H9 (cell line): ENCODE data around the gene CYTL1. TPM values are rescaled to one million over a fixed set of nuclear protein-coding genes. Genes with fewer than 3 reads are reported as not detected.

ENCODE experiments used
- DNase-seq: peaks from one replicate; pipeline ENCODE4 v3.0.0-alpha.2; 2017
- H2AFZ ChIP-seq: one replicate; pipeline ENCODE4 v1.6.1; 2013; ENCODE audit warnings: mild to moderate bottlenecking, low read length, control low read depth, moderate library complexity
- H2AK5ac ChIP-seq: 2 replicates; pipeline ENCODE4 v1.6.1; 2013; ENCODE audit warnings: low read length, control low read depth, mixed read lengths; ENCODE audit not compliant: insufficient read length
- H2BK120ac ChIP-seq: one replicate; pipeline ENCODE4 v1.6.1; 2013; ENCODE audit warnings: low read depth, mild to moderate bottlenecking, low read length, control low read depth, inconsistent platforms; ENCODE audit not compliant: poor library complexity, severe bottlenecking
- H2BK12ac ChIP-seq: 2 replicates; pipeline ENCODE4 v1.6.1; 2013; ENCODE audit warnings: low read length, control low read depth, mixed read lengths, low read depth; ENCODE audit not compliant: insufficient read length
- H2BK15ac ChIP-seq: 2 replicates; pipeline ENCODE4 v1.6.1; 2013; ENCODE audit warnings: low read depth, low read length, control low read depth
- H2BK20ac ChIP-seq: one replicate; pipeline ENCODE4 v1.6.1; 2013; ENCODE audit warnings: low read depth, mild to moderate bottlenecking, low read length, control low read depth, inconsistent platforms; ENCODE audit not compliant: poor library complexity, severe bottlenecking
- H2BK5ac ChIP-seq: 2 replicates; pipeline ENCODE4 v1.6.1; 2013; ENCODE audit warnings: low read length, control low read depth, mixed read lengths; ENCODE audit not compliant: insufficient read length
- H3K14ac ChIP-seq: 2 replicates; pipeline ENCODE4 v1.6.1; 2013; ENCODE audit warnings: low read length, control low read depth; ENCODE audit not compliant: insufficient read depth
- H3K18ac ChIP-seq: 2 replicates; pipeline ENCODE4 v1.6.1; 2013; ENCODE audit warnings: low read depth, mild to moderate bottlenecking, mixed read lengths, low read length, control low read depth; ENCODE audit not compliant: insufficient read length
- H3K23ac ChIP-seq: 2 replicates; pipeline ENCODE4 v1.6.1; 2013; ENCODE audit warnings: low read length, control low read depth, mixed read lengths, low read depth; ENCODE audit not compliant: insufficient read length
- H3K23me2 ChIP-seq: 2 replicates; pipeline ENCODE4 v1.6.1; 2013; ENCODE audit warnings: low read depth, mild to moderate bottlenecking, mixed read lengths, low read length, control low read depth; ENCODE audit not compliant: insufficient read length, poor library complexity, severe bottlenecking
- H3K27ac ChIP-seq: 2 replicates; pipeline ENCODE4 v1.5.1; 2013; ENCODE audit warnings: low read length, control low read depth, mixed read lengths, low read depth; ENCODE audit not compliant: insufficient read length
- H3K27me3 ChIP-seq: 2 replicates; pipeline ENCODE4 v1.6.1; 2013; ENCODE audit warnings: low read length, control low read depth, inconsistent platforms; ENCODE audit not compliant: insufficient read depth
- H3K4ac ChIP-seq: 2 replicates; pipeline ENCODE4 v1.6.1; 2013; ENCODE audit warnings: low read depth, mild to moderate bottlenecking, control low read depth, inconsistent platforms, low read length, moderate library complexity
- H3K4me1 ChIP-seq: 2 replicates; pipeline ENCODE4 v1.6.1; 2013; ENCODE audit warnings: low read length, control low read depth, inconsistent platforms; ENCODE audit not compliant: insufficient read depth
- H3K4me2 ChIP-seq: 2 replicates; pipeline ENCODE4 v1.6.1; 2013; ENCODE audit warnings: low read length, control low read depth, mixed read lengths; ENCODE audit not compliant: insufficient read length, insufficient read depth
- H3K56ac ChIP-seq: 2 replicates; pipeline ENCODE4 v1.6.1; 2013; ENCODE audit warnings: low read depth, mild to moderate bottlenecking, mixed read lengths, low read length, control low read depth; ENCODE audit not compliant: insufficient read length
- H3K79me1 ChIP-seq: 2 replicates; pipeline ENCODE4 v1.6.1; 2013; ENCODE audit warnings: low read depth, mild to moderate bottlenecking, moderate library complexity, low read length, control low read depth, inconsistent platforms; ENCODE audit not compliant: insufficient read depth, poor library complexity, severe bottlenecking
- H3K79me2 ChIP-seq: 2 replicates; pipeline ENCODE4 v1.6.1; 2013; ENCODE audit warnings: low read length, control low read depth, inconsistent platforms; ENCODE audit not compliant: insufficient read depth
- H3K9ac ChIP-seq: 2 replicates; pipeline ENCODE4 v1.6.1; 2013; ENCODE audit warnings: low read length, control low read depth, mixed read lengths; ENCODE audit not compliant: insufficient read length; ENCODE audit errors: extremely low read depth
- H3K9me3 ChIP-seq: one replicate; pipeline ENCODE4 v1.6.1; 2013; ENCODE audit warnings: low read depth, low read length, inconsistent platforms; ENCODE audit not compliant: control insufficient read depth
- H3T11ph ChIP-seq: one replicate; pipeline ENCODE4 v1.6.1; 2013; ENCODE audit warnings: mild to moderate bottlenecking, low read length, control low read depth, inconsistent platforms
- H4K20me1 ChIP-seq: one replicate; pipeline ENCODE4 v1.6.1; 2013; ENCODE audit not compliant: control insufficient read depth, insufficient read length, insufficient read depth
- H4K5ac ChIP-seq: 2 replicates; pipeline ENCODE4 v1.6.1; 2013; ENCODE audit warnings: low read depth, mild to moderate bottlenecking, mixed read lengths, low read length, control low read depth; ENCODE audit not compliant: insufficient read length
- H4K8ac ChIP-seq: replicated peaks from 2 replicates; pipeline ENCODE4 v1.6.1; 2013; ENCODE audit warnings: low read length, control low read depth, mixed read lengths, low read depth; ENCODE audit not compliant: insufficient read length
- H4K91ac ChIP-seq: 2 replicates; pipeline ENCODE4 v1.6.1; 2013; ENCODE audit warnings: low read depth, mild to moderate bottlenecking, moderate library complexity, mixed read lengths, low read length, control low read depth; ENCODE audit not compliant: insufficient read length
- H3K27ac Mint-ChIP-seq, 3 experiments: 2 replicates in 2 of 3; 3 replicates in 1 of 3; pipeline ENCODE4 v1.8.0; 2020 to 2021; ENCODE audit warnings: mixed read lengths in 3 of 3, mild to moderate bottlenecking in 1 of 3, moderate library complexity in 1 of 3
- H3K27me3 Mint-ChIP-seq: 2 replicates; pipeline ENCODE4 v1.8.0; 2021; ENCODE audit warnings: low read depth, mild to moderate bottlenecking, moderate library complexity, mixed read lengths
- H3K36me3 Mint-ChIP-seq, 3 experiments: 2 replicates in 2 of 3; 3 replicates in 1 of 3; pipeline ENCODE4 v1.8.0; 2020 to 2021; ENCODE audit warnings: low read depth in 3 of 3, mixed read lengths in 3 of 3; ENCODE audit not compliant: insufficient read depth in 1 of 3
- H3K4me1 Mint-ChIP-seq, 2 experiments: 2 replicates each; pipeline ENCODE4 v1.8.0; 2020; ENCODE audit warnings: mixed read lengths in 2 of 2
- H3K4me3 Mint-ChIP-seq, 2 experiments: 2 replicates in 1 of 2; 3 replicates in 1 of 2; pipeline ENCODE4 v1.8.0; 2020 to 2021; ENCODE audit warnings: mild to moderate bottlenecking in 2 of 2, mixed read lengths in 2 of 2, moderate library complexity in 1 of 2
- H3K9me3 Mint-ChIP-seq, 2 experiments: 2 replicates in 1 of 2; 3 replicates in 1 of 2; pipeline ENCODE4 v1.8.0; 2020; ENCODE audit warnings: mild to moderate bottlenecking in 2 of 2, mixed read lengths in 2 of 2, moderate library complexity in 1 of 2
- WGBS: extraction: QIAGEN DNeasy Blood & Tissue Kit; methylation state at CpG from one replicate; pipeline ENCODE4 v1.1.7; 2013; ENCODE audit warnings: missing lambda C conversion rate, low lambda C conversion rate, mixed read lengths; ENCODE audit not compliant: insufficient read length; ENCODE audit errors: extremely low coverage; 5-methylcytosine and 5-hydroxymethylcytosine counted together
- total RNA-seq: library from RNA; stranded (reverse); gene quantifications from 2 replicates; pipeline ENCODE4 v1.2.1, GENCODE V29; 2021
- TF ChIP-seq, protein P1 (sequence below): fragments of 200-600 bp; sonication (generic); conservative IDR thresholded peaks from 3 replicates; pipeline ENCODE4 v1.8.0; 2021; ENCODE audit warnings: antibody characterized with exemption, mild to moderate bottlenecking

Gene CYTL1
- total RNA-seq, 1 experiment from 2014 or later: 1.7 TPM

DNA sequence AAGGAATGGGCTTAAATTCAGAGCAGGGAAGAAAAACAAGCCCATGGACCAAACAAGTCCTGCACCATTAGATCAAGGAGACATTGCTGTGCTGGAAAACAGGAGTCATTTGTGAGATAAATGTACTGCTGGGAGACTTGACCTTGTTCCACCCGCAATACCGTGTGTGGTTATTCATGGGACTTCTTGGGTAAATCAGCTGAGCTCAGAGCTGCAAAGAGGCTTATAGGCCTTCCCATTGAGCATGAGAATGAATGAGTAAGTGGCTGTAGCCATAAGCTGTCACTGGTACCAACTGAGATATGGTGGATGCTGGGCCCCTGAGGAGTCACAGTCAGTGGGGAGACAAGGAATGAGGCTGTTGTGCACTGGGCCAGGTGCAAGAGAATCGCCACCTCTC, 2.3 kb upstream of the CYTL1 start:
- Histone ChIP-seq H3K79me2 (no peaks in the 10 kb centered on the region), H3K9me3 (no peaks in the 10 kb centered on the region), H4K8ac (no peak overlapping the region), H2AK5ac (no peak overlapping the region), H3K79me1 (no peaks in the 10 kb centered on the region), H3K23me2 (no peaks in the 10 kb centered on the region), H3K4me2 (no peak overlapping the region), H2AFZ (no peak overlapping the region), H2BK15ac (no peak overlapping the region), H2BK12ac (no peak overlapping the region), H2BK20ac (no peak overlapping the region), H3K9ac (no peak overlapping the region), H2BK5ac (no peak overlapping the region), H3K18ac (no peak overlapping the region), H3K23ac (no peak overlapping the region), H4K20me1 (no peaks in the 10 kb centered on the region), H3K27me3 (peaks cover 6% of the 10 kb centered on the region; the same call in 1 of the 2 replicates), H4K91ac (no peak overlapping the region), H3K14ac (no peak overlapping the region), H3K4ac (no peak overlapping the region), H2BK120ac (no peak overlapping the region), H4K5ac (no peak overlapping the region), H3K27ac (no peak overlapping the region), H3K4me1 (no peaks in the 10 kb centered on the region), H3T11ph (no peak overlapping the region), H3K56ac (no peak overlapping the region)
- Mint-ChIP-seq H3K27ac (no peak overlapping the region), H3K27me3 (peaks cover 43% of the 10 kb centered on the region), H3K36me3 (no peaks in the 10 kb centered on the region), H3K4me1 (peaks cover 12 to 21% of the 10 kb centered on the region in 2 experiments), H3K4me3 (no peak overlapping the region), H3K9me3 (no peaks in the 10 kb centered on the region; a peak in 2 of 5 replicates)
- DNase-seq: peak; percentile 18
- no CpG with 5 or more reads among the region's 3 CpGs for WGBS
- TF ChIP-seq, protein P1, sequence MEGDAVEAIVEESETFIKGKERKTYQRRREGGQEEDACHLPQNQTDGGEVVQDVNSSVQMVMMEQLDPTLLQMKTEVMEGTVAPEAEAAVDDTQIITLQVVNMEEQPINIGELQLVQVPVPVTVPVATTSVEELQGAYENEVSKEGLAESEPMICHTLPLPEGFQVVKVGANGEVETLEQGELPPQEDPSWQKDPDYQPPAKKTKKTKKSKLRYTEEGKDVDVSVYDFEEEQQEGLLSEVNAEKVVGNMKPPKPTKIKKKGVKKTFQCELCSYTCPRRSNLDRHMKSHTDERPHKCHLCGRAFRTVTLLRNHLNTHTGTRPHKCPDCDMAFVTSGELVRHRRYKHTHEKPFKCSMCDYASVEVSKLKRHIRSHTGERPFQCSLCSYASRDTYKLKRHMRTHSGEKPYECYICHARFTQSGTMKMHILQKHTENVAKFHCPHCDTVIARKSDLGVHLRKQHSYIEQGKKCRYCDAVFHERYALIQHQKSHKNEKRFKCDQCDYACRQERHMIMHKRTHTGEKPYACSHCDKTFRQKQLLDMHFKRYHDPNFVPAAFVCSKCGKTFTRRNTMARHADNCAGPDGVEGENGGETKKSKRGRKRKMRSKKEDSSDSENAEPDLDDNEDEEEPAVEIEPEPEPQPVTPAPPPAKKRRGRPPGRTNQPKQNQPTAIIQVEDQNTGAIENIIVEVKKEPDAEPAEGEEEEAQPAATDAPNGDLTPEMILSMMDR: no peak
